Measurements from ENCODE around the gene ZNF576.
"Not testable (repeated sequence)": the region's sequence is repeated elsewhere in the genome, so short reads cannot be mapped to it uniquely, and the experiment has no call there.

Gene ZNF576

DNA sequence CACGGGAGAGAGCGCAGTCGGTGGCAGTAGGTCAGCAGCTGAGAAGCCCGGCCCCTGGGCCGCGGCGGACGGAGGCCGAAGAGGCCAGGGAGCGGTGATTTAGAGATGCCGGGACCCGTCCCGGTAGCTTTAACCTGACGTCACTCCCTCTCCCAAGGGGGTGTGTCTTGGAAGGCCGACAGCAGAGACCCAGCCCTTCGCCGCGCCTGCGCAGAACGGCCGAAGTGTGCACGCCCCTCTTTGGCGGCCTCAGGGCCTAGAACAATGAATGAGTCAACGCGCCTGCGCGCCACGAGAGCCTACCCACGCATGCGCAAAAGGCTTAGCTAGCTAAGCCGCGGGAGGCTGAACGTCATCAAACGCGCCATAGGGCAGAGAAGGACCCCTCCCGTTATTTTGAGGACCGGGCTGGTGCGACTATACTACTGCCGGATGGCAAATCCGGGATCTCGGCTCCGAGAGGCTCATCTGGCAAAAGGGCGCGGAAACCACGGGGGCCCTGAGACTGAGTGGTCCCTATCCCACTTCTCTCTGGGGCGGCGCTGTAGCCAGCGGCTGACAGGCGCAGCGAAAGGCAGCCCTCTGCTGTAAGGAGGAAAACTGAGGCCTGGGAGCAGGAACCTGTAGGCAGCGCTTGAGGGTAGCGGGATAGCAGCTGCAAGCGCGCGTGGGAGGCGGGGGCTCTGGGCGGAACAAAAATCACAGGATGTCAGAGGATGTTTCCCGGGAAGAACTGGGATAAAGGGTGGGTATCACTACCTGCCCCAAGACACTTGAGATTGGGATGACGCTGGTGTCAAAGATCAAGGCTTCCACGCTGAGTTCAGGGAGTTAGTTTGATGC is at the start of gene ZNF576, which contains the start of gene IRGQ:
Gene ZNF576 (plus strand): TSS at position 597 of the 843 bp plus-strand sequence. CDS start 514 bp downstream, outside the sequence.
Gene IRGQ (minus strand): TSS at position 136 of the 843 bp plus-strand sequence. CDS start 796 bp downstream, outside the sequence.
- DNase-seq, result peak; percentile 100

- DNase-seq, result not testable (repeated sequence)
These were observed 48.5 kb upstream of the ZNF576 start for GRCh38 chr19:43547926-43548325.

- DNase-seq, result no peak
These were observed 47.7 kb upstream of the ZNF576 start for GRCh38 chr19:43548706-43549105.

DNA sequence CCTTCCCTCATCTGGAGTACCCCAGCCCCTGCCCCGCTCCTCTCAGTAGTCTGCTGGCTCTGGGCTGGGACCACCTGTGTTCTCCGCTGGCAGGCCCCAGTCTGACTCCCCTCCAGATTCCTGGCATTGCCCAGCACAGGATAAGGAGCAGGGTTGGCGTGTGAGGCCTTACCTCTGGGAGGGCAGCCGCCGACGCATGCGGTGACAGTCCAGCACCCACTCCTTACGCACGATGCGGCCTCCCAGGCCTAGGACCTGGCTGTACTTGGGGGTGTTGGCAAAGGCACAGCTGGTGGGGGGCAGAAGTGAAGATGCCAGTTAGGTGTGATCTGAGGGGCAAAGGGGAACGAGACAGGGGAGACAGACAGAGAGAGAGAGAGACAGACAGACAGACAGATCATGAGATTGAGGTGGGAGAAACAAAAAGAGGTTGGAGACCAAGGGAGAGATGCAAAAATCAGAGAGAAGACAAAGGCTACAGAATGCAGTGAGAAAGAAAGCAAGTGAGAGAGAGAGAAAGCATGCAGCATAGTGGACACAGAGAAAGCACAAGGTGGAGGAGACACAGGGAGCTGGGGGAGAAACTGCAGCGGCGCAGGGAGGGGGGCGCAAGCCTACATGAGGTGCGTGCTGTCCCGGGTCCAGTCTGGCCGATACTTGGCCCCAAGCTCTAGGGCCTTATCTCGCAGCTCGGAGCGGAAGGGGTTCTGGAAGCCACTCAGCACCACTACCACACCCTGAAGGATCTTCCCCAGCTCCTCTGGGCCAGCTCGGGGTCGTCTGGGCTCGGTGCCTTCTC is 44.8 kb upstream of the ZNF576 start:
- no peak for DNase-seq

DNA sequence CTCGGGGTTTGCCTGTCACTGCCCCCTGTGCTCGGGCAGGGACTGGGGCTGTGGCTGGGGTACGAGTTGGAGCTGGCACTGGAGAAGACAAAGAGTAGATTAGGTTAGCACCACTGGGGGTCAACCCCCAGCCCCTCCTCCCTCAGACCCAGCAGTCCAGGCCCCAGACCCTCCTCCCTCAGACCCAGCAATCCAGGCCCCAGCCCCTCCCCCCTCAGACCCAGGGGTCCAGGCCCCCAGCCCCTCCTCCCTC is 44.3 kb upstream of the ZNF576 start:
- DNase-seq, result no peak

GRCh38 chr19:43552616-43553015 is 43.8 kb upstream of the ZNF576 start:
- DNase-seq, result no peak

DNA sequence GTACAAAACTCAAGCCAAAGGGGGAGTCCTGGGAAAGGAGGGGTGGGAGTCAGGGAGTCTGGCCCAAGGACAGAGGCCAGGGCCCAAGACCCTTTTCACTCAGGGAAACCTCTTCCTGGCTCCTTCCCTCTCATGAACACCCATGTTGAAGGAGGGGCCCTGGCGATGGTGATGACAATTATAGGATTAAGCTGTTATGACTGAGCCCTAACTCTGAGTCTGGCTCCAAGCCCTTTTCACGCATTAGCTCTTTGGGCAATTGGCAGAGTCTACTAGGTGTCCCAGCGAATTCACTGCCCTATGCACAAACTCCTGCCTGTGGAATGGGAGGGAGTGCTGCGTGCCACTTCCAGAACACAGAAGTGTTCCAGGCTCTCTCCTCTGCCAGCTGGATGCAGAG is 42.7 kb upstream of the ZNF576 start:
- DNase-seq, result no peak

DNA sequence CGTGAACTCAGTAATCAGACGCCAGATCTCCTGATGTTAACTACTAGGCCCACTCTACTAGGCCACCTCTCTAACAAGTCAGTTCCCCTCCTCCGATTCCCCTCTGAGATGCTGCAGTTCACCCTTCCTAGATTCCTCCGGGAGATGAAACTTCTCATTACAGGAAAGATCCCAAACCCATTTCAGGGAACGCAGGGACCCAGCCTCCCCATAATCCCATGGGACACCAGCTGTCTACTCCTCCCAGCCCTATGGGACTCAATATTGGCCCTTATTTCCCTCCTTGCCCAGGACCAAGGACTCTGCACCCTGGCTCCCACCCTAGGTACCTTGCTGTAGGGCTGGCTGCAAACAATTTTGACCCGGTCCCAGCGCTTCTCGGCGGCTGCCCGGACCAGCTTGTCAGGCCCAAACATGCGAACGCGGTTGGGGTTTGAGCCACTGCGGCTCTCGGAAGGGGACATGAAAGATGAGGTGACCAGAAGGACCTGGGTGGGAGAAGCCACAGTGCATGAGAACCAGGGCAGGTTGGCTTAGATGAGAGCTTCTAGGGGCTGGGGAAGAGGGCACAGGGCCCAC is 42.0 kb upstream of the ZNF576 start:
- DNase-seq, result no peak

- peak; percentile 85 for DNase-seq
These were observed 41.1 kb upstream of the ZNF576 start for GRCh38 chr19:43555185-43555770.

DNA sequence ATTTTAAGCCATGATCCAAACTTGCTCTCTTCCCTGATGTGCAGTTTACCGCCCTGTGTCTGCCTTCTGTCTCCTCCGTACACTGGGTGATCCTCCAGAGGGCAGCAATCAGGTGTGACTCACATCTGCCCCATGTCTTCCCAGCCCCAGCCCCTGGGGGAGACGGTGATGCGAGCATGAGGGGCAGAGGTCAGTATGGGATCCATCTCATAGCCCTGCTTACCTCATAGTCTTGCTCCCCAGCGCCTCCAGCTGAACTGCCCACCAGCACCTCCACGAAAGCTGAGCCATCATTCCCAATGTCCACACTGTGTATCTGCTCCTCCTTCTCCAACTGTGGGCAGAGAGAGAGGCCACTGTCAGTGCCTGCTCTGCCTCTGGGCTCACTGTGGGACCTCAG is 35.7 kb upstream of the ZNF576 start:
- DNase-seq, result no peak

- no peak for DNase-seq
These were observed 35.0 kb upstream of the ZNF576 start for GRCh38 chr19:43561139-43561970.

DNA sequence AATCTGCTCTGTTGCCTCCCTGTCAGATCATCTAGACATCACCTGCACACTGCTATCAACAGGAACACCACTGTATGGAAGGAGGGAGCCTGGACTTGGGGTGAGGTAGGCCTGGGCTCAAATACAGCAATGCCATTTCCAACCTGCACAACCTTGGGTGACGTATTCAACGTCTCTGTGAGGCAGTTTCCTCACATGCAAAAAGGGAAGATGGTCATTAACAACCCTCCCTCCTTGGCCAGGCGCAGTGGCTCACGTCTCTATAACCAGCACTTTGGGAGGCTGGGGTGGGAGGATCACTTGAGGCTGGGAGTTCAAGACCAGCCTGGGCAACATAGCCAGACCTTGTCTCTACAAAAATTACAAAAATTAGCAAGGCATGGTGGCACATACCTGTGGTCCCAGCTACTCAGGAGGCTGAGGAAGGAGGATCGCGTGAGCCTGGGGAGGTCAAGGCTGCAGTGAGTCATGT is 34.1 kb upstream of the ZNF576 start:
- no peak for DNase-seq

- DNase-seq, result peak; percentile 74
These were observed 33.6 kb upstream of the ZNF576 start for GRCh38 chr19:43562698-43563241.

- DNase-seq, result no peak
These were observed 32.5 kb upstream of the ZNF576 start for GRCh38 chr19:43563816-43564457.

- no peak for DNase-seq
These were observed 31.6 kb upstream of the ZNF576 start for GRCh38 chr19:43564800-43565199.

- no peak for DNase-seq
These were observed 26.7 kb upstream of the ZNF576 start for GRCh38 chr19:43569657-43570056.

DNA sequence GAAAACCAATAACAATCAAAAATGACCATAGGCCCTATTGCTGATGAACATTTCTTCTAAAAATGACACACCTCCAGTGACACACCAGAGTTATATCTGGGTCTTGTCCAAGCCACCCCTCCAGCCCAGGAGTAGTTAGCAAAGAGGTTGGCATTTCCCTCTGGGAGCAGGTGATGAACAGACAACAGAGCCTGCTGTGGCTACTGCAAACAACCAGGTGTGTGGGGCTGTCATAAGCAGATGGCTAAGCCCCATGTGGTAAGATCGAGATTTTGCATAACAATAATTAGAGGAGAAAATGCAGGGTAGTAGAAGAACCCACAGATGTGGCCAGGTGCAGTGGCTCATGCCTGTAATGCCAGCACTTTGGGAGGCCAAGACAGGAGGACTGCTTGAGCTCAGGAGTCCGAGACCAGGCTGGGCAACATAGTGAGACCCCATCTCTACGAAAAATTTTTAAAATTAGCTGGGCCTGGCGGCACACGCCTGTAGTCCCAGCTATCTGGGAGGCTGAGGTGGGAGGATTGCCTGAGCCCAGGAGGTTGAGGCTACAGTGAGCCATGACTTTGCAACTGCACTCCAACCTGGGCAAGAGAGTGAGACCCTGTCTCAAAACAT is 26.1 kb upstream of the ZNF576 start:
- DNase-seq, result no peak

- DNase-seq, result no peak
These were observed 24.2 kb upstream of the ZNF576 start for GRCh38 chr19:43572171-43572588.

GRCh38 chr19:43574424-43575155 is 21.8 kb upstream of the ZNF576 start:
- DNase-seq, result no peak
